Measurements from ENCODE around the gene TNF.
A peak's percentile ranks its signal among the peaks of the same experiment; 100 is the strongest.

Gene TNF

DNA sequence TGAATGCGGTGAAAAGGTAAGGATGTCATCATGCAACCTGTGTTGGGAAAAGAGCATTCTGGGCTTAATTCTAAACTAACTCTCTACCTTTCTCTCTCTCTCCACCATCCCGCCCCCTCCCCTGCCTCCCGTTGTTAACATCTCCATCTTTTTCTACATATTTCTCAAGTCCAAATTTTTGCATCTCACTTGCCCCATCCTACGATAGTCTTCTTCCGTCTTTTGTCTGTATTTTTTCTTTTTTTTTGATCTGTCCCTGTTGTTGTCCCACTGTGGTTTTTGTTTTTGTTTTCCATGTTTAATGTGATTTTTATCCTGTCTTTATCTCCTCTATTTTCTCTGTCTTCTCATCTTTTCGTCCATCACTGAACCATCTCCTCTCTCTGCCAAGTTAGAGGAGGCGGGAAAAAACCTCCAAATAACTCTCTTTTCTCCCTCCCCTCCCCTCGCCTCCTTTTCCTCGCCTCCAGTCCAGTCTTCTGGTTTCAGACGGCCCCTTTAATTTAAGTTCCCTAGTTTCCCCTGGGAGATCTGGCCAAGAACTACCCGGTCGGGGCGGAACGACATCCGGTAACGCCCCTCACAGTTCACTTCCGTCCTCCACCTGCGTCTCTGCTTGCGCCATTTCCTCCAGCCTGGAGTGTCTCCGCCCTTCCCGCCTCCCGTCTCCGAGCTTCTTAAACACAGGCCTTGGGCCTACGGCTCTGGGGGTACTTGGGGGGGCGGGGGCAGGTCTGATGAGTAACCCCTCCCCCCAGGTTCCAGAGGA, 28.2 kb upstream of the TNF start, which contains the start of gene NFKBIL1:
Gene NFKBIL1 (plus strand): TSS at position 651 of the 769 bp plus-strand sequence. CDS start 87 bp downstream, at position 738.
- H3K79me2 ChIP-seq (ENCODE audit: control insufficient read depth, low read length), result peaks cover 26% of the 10 kb centered on the region

GRCh38 chr6:31547727-31548543, 27.4 kb upstream of the TNF start:
- H3F3A ChIP-seq (ENCODE audit: control insufficient read depth, insufficient read depth), result peaks cover 22% of the 10 kb centered on the region
- H3K79me2 ChIP-seq (ENCODE audit: control insufficient read depth, low read length), result peaks cover 18% of the 10 kb centered on the region
- no peaks in the 10 kb centered on the region for H3K9me2 ChIP-seq (replicated peaks; ENCODE audit: control insufficient read depth, low read length)
- peak overlapping the region; percentile 81 for H3K4me3 ChIP-seq (ENCODE audit: low read length)
- peak overlapping the region; percentile 65 for H3K27ac ChIP-seq (ENCODE audit: low read depth, low read length)
- H3K27me3 ChIP-seq (ENCODE audit: control insufficient read depth, low read length), result no peaks in the 10 kb centered on the region
- H3K4me1 ChIP-seq (ENCODE audit: control insufficient read depth, low read length), result peaks cover 62% of the 10 kb centered on the region
- peaks cover 18% of the 10 kb centered on the region for H3K36me3 ChIP-seq (ENCODE audit: control insufficient read depth, low read length)
- no peaks in the 10 kb centered on the region for H3K9me3 ChIP-seq (ENCODE audit: control insufficient read depth, insufficient read depth, low read length)
- H3K4me2 ChIP-seq (ENCODE audit: low read length), result peak overlapping the region; percentile 95
- no peaks in the 10 kb centered on the region for H4K20me1 ChIP-seq (ENCODE audit: control insufficient read depth, insufficient read depth, low read depth, low read length)
- TF ChIP-seq CTCF (IDR thresholded peaks at IDR 0.05; ENCODE audit: low read depth, low read length, poor library complexity, severe bottlenecking) (no peak), EZH2phosphoT487 (IDR thresholded peaks at IDR 0.05; ENCODE audit: borderline replicate concordance, low read length) (no peak)

More for the DNA sequence above, 28.2 kb upstream of the TNF start, which contains the start of gene NFKBIL1:
- Histone ChIP-seq H3K9me3 (ENCODE audit: control insufficient read depth, insufficient read depth, low read length) (no peaks in the 10 kb centered on the region), H3F3A (ENCODE audit: control insufficient read depth, insufficient read depth) (peaks cover 22% of the 10 kb centered on the region), H3K36me3 (ENCODE audit: control insufficient read depth, low read length) (peaks cover 26% of the 10 kb centered on the region), H3K4me2 (ENCODE audit: low read length) (peak within 1 kb of the TSS; percentile 95), H3K4me3 (ENCODE audit: low read length) (peak within 1 kb of the TSS; percentile 81), H3K4me1 (ENCODE audit: control insufficient read depth, low read length) (peaks cover 66% of the 10 kb centered on the region), H3K9me2 (replicated peaks; ENCODE audit: control insufficient read depth, low read length) (no peaks in the 10 kb centered on the region), H4K20me1 (ENCODE audit: control insufficient read depth, insufficient read depth, low read depth, low read length) (no peaks in the 10 kb centered on the region), H3K27me3 (ENCODE audit: control insufficient read depth, low read length) (no peaks in the 10 kb centered on the region), H3K27ac (ENCODE audit: low read depth, low read length) (peak within 1 kb of the TSS; percentile 65)
- TF ChIP-seq CTCF (IDR thresholded peaks at IDR 0.05; ENCODE audit: low read depth, low read length, poor library complexity, severe bottlenecking), result peak; percentile 8
- no peak for TF ChIP-seq EZH2phosphoT487 (IDR thresholded peaks at IDR 0.05; ENCODE audit: borderline replicate concordance, low read length)

GRCh38 chr6:31548544-31548873, 26.9 kb upstream of the TNF start:
- Histone ChIP-seq H3K27me3 (ENCODE audit: control insufficient read depth, low read length) (no peaks in the 10 kb centered on the region), H3K4me3 (ENCODE audit: low read length) (peak overlapping the region; percentile 81), H3K36me3 (ENCODE audit: control insufficient read depth, low read length) (peaks cover 15% of the 10 kb centered on the region), H3K4me1 (ENCODE audit: control insufficient read depth, low read length) (peaks cover 56% of the 10 kb centered on the region), H4K20me1 (ENCODE audit: control insufficient read depth, insufficient read depth, low read depth, low read length) (no peaks in the 10 kb centered on the region), H3K79me2 (ENCODE audit: control insufficient read depth, low read length) (peaks cover 12% of the 10 kb centered on the region), H3K9me3 (ENCODE audit: control insufficient read depth, insufficient read depth, low read length) (no peaks in the 10 kb centered on the region), H3K4me2 (ENCODE audit: low read length) (peak overlapping the region; percentile 95), H3K9me2 (replicated peaks; ENCODE audit: control insufficient read depth, low read length) (no peaks in the 10 kb centered on the region), H3K27ac (ENCODE audit: low read depth, low read length) (no peak overlapping the region), H3F3A (ENCODE audit: control insufficient read depth, insufficient read depth) (peaks cover 19% of the 10 kb centered on the region)
- TF ChIP-seq EZH2phosphoT487 (IDR thresholded peaks at IDR 0.05; ENCODE audit: borderline replicate concordance, low read length), result no peak
- TF ChIP-seq CTCF (IDR thresholded peaks at IDR 0.05; ENCODE audit: low read depth, low read length, poor library complexity, severe bottlenecking), result no peak
